NCI-H345 treated with DMSO at 0.1 percent for 48 hours (cell line): ENCODE data around the gene TXNDC12.
"Not testable (repeated sequence)": the region's sequence is repeated elsewhere in the genome, so short reads cannot be mapped to it uniquely, and the experiment has no call there.

Experiments used
- DNase-seq: peaks from one replicate; lab custom pipeline; 2025; ENCODE audit not compliant: unreplicated experiment; lab: John Stamatoyannopoulos, UW

Gene TXNDC12

GRCh38 chr1:52055066-52055865 is at the start of gene TXNDC12:
Gene TXNDC12 (minus strand): TSS chr1:52055191. CDS start chr1:52055096, 95 bp downstream.
- DNase-seq, result peak; percentile 84

GRCh38 chr1:52102336-52103013 is 47.5 kb upstream of the TXNDC12 start:
- no peak for DNase-seq

GRCh38 chr1:52098139-52098871 is 43.3 kb upstream of the TXNDC12 start:
- DNase-seq, result peak; percentile 43

- DNase-seq, result no peak
Measured at GRCh38 chr1:52096216-52096615, 41.2 kb upstream of the TXNDC12 start.

GRCh38 chr1:52094300-52094699 is 39.3 kb upstream of the TXNDC12 start:
- DNase-seq, result not testable (repeated sequence)

- DNase-seq, result not testable (repeated sequence)
Measured at GRCh38 chr1:52087892-52088291, 32.9 kb upstream of the TXNDC12 start.

- no peak for DNase-seq
Measured at GRCh38 chr1:52080014-52080415, 25.0 kb upstream of the TXNDC12 start.

GRCh38 chr1:52077277-52077676 is 22.3 kb upstream of the TXNDC12 start:
- DNase-seq, result not testable (repeated sequence)

- DNase-seq, result no peak
Measured at GRCh38 chr1:52072291-52072690, 17.3 kb upstream of the TXNDC12 start.

GRCh38 chr1:52070704-52071103 is 15.7 kb upstream of the TXNDC12 start:
- no peak for DNase-seq

GRCh38 chr1:52063192-52063591 is 8.2 kb upstream of the TXNDC12 start:
- no peak for DNase-seq

- no peak for DNase-seq
Measured at GRCh38 chr1:52060822-52061221, 5.8 kb upstream of the TXNDC12 start.

GRCh38 chr1:52059888-52060287 is 4.9 kb upstream of the TXNDC12 start:
- DNase-seq, result no peak

GRCh38 chr1:52059321-52059720 is 4.3 kb upstream of the TXNDC12 start:
- DNase-seq, result no peak

GRCh38 chr1:52057876-52058415 is 3.0 kb upstream of the TXNDC12 start:
- no peak for DNase-seq

- DNase-seq, result no peak
Measured at GRCh38 chr1:52057255-52057654, 2.3 kb upstream of the TXNDC12 start.

- DNase-seq, result no peak
Measured at GRCh38 chr1:52056937-52057231, 1.9 kb upstream of the TXNDC12 start.

- peak; percentile 97 for DNase-seq
Measured at GRCh38 chr1:52056163-52056936, 1.4 kb upstream of the TXNDC12 start, which contains the start of gene BTF3L4. Gene BTF3L4 (plus strand): TSS chr1:52056295. CDS start chr1:52059848, 3,553 bp downstream.

GRCh38 chr1:52055866-52056162 is 823 bp upstream of the TXNDC12 start:
- no peak for DNase-seq

- DNase-seq, result no peak
Measured at GRCh38 chr1:52054496-52055065, 410 bp downstream of the TXNDC12 start.

- no peak for DNase-seq
Measured at GRCh38 chr1:52053862-52054261, 1.1 kb downstream of the TXNDC12 start.
